Testis (tissue), 2 donors: ENCODE data around the gene SGIP1.

Experiments used
- POLR2A ChIP-seq: fragments of 450-650 bp; IDR thresholded peaks from one replicate; pipeline ENCODE4 v1.6.1; 2017; ENCODE audit warnings: antibody characterized with exemption, mild to moderate bottlenecking, moderate library complexity
- TF ChIP-seq, protein P1 (sequence below), 3 experiments: fragments of 450-650 bp in 2 of 3; fragments of 200-600 bp in 1 of 3; sonication (generic) in 1 of 3; IDR thresholded peaks; one replicate each; pipeline ENCODE4 v1.5.1; 2016 to 2019; ENCODE audit warnings: antibody characterized with exemption in 3 of 3, mild to moderate bottlenecking in 2 of 3, moderate library complexity in 1 of 3

DNA sequence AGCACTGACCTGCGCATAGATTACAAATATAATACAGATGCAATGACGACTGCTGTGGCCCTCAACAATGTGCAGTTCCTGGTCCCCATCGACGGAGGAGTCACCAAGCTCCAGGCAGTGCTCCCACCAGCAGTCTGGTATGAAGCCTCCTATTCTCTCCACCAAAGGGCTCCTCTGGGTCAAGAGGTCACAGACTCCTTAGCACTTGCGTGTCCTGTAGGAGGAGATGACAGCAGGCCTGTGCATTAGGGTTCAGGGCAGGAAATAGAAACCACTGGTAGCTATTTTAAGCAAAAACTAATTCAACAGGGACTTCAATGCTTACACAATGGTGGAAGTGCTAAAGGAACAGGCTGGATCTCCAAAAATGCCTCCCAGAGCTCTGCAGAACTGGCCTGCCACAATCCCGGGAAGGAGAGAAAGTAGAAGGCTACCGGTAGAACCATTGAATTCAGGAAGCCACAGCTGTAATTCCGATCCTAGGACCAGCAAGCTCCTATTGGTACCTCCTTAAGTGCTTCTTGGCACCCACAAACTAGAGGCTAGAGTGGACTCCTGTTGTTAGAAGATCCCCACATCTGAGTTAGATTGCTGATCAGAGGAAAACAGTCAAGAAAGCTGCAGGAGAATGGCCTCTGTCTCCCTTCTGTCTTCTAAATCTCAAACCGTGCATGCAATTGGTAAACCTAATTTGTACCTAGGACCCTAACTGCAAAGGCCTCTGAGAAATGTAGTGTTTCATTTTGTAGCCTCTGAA lies 205.6 kb downstream of the SGIP1 start:
- no peak for TF ChIP-seq POLR2A
- TF ChIP-seq, protein P1, sequence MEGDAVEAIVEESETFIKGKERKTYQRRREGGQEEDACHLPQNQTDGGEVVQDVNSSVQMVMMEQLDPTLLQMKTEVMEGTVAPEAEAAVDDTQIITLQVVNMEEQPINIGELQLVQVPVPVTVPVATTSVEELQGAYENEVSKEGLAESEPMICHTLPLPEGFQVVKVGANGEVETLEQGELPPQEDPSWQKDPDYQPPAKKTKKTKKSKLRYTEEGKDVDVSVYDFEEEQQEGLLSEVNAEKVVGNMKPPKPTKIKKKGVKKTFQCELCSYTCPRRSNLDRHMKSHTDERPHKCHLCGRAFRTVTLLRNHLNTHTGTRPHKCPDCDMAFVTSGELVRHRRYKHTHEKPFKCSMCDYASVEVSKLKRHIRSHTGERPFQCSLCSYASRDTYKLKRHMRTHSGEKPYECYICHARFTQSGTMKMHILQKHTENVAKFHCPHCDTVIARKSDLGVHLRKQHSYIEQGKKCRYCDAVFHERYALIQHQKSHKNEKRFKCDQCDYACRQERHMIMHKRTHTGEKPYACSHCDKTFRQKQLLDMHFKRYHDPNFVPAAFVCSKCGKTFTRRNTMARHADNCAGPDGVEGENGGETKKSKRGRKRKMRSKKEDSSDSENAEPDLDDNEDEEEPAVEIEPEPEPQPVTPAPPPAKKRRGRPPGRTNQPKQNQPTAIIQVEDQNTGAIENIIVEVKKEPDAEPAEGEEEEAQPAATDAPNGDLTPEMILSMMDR (IDR thresholded peaks at IDR 0.05) = no peak
